Measurements from ENCODE around the gene EFEMP1. TPM values are rescaled to one million over a fixed set of nuclear protein-coding genes. Genes with fewer than 3 reads are reported as not detected.

The EFEMP1 gene
- total RNA-seq, 1 donor from 2014 or later = 219 TPM

- intact Hi-C loops (cut with DNase I) = no loop called here
- ATAC-seq = no peak
- H3K36me3 ChIP-seq = no peaks in the 10 kb centered on the region
- H3K4me3 ChIP-seq = no peak overlapping the region
- peaks cover 4% of the 10 kb centered on the region for H3K4me1 ChIP-seq
- no peak overlapping the region for H3K27ac ChIP-seq
- DNase-seq = no peak
- no peak for TF ChIP-seq CTCF (IDR thresholded peaks at IDR 0.05)
- H3K9me3 ChIP-seq = no peaks in the 10 kb centered on the region
- H3K27me3 ChIP-seq (ENCODE audit: low read depth) = no peaks in the 10 kb centered on the region
Observed at GRCh38 chr2:55910077-55910476, 13.5 kb downstream of the EFEMP1 start.

- no peak for ATAC-seq
- H3K9me3 ChIP-seq = no peaks in the 10 kb centered on the region
- intact Hi-C loops (cut with DNase I) = no loop called here
- no peak for DNase-seq
- no peak overlapping the region for H3K4me3 ChIP-seq
- no peaks in the 10 kb centered on the region for H3K4me1 ChIP-seq
- no peak overlapping the region for H3K27ac ChIP-seq
- no peaks in the 10 kb centered on the region for H3K36me3 ChIP-seq
- no peak for TF ChIP-seq CTCF (IDR thresholded peaks at IDR 0.05)
- no peaks in the 10 kb centered on the region for H3K27me3 ChIP-seq (ENCODE audit: low read depth)
Observed at GRCh38 chr2:55907686-55908085, 15.9 kb downstream of the EFEMP1 start.

DNA sequence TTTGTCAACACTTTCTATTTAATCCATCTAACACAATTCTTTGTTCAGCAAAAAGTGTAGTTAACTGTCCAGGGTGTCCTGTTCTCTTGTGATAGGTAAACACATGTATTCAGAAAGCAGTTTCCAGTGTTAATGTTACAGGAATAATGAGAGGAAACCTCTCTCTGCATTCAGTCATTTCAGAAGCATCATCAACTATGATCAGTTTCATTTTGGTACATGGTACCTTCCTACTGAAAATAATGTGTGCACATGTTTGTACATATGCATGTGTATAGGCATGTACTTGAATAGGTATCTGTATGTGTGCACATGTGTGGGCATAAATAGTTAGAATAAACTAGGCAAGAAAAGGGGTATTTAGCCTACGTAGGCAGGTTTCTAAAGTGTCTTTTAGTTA, 16.6 kb downstream of the EFEMP1 start:
- no peaks in the 10 kb centered on the region for H3K27me3 ChIP-seq (ENCODE audit: low read depth)
- no peak for ATAC-seq
- H3K36me3 ChIP-seq = no peaks in the 10 kb centered on the region
- DNase-seq = no peak
- no peak overlapping the region for H3K4me3 ChIP-seq
- no peak overlapping the region for H3K27ac ChIP-seq
- intact Hi-C loops (cut with DNase I) = no loop called here
- H3K9me3 ChIP-seq = no peaks in the 10 kb centered on the region
- no peaks in the 10 kb centered on the region for H3K4me1 ChIP-seq
- TF ChIP-seq CTCF (IDR thresholded peaks at IDR 0.05) = no peak

GRCh38 chr2:55903727-55904126, 19.9 kb downstream of the EFEMP1 start:
- Histone ChIP-seq H3K27me3 (ENCODE audit: low read depth) (no peaks in the 10 kb centered on the region), H3K27ac (no peak overlapping the region), H3K36me3 (no peaks in the 10 kb centered on the region), H3K9me3 (no peaks in the 10 kb centered on the region), H3K4me3 (no peak overlapping the region), H3K4me1 (no peaks in the 10 kb centered on the region)
- no peak for ATAC-seq
- no peak for DNase-seq
- intact Hi-C loops (cut with DNase I) = no loop called here
- TF ChIP-seq CTCF (IDR thresholded peaks at IDR 0.05) = no peak

- ATAC-seq (no peak), DNase-seq (no peak)
- Histone ChIP-seq H3K36me3 (no peaks in the 10 kb centered on the region), H3K4me1 (no peaks in the 10 kb centered on the region), H3K9me3 (no peaks in the 10 kb centered on the region), H3K27ac (no peak overlapping the region), H3K4me3 (no peak overlapping the region), H3K27me3 (ENCODE audit: low read depth) (no peaks in the 10 kb centered on the region)
- intact Hi-C loops (cut with DNase I) = no loop called here
- TF ChIP-seq CTCF (IDR thresholded peaks at IDR 0.05) = no peak
Observed at GRCh38 chr2:55902971-55903370, 20.6 kb downstream of the EFEMP1 start.

DNA sequence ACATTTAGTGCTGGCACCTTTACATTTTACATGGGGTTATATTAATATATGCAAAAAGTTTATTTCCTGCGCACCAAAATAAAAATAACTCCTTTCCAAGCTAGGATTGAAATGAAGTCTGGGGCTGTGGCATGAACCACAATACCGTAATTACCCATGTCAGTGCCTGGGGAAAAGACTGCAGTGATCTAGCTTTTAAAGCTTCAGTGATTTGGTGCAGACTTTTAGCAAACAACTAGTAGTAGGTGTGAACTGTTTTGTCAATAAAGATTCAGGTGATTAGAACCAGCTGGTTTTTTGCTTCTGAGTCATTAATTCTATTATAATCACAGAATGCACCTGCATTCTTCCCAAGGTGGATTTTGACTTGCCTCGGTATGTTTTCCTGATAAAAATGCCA, 21.2 kb downstream of the EFEMP1 start:
- Histone ChIP-seq H3K4me3 (no peak overlapping the region), H3K27me3 (ENCODE audit: low read depth) (no peaks in the 10 kb centered on the region), H3K9me3 (no peaks in the 10 kb centered on the region), H3K36me3 (no peaks in the 10 kb centered on the region), H3K27ac (no peak overlapping the region), H3K4me1 (no peaks in the 10 kb centered on the region)
- no peak for TF ChIP-seq CTCF (IDR thresholded peaks at IDR 0.05)
- no peak for ATAC-seq
- intact Hi-C loops (cut with DNase I) = no loop called here
- no peak for DNase-seq

All from lower lobe of right lung (tissue), 2 donors.